RPMI8226 (cell line): Measurements from ENCODE around the gene PCDHGA4.
"Not testable (repeated sequence)": the region's sequence is repeated elsewhere in the genome, so short reads cannot be mapped to it uniquely, and the experiment has no call there.

Experiments used
- DNase-seq: peaks from one replicate; pipeline ENCODE4 v3.0.0-alpha.2; 2015

Gene PCDHGA4

GRCh38 chr5:141349917-141350619, 4.8 kb upstream of the PCDHGA4 start, which contains the start of gene PCDHGB1:
Gene PCDHGB1 (plus strand): TSS chr5:141350099. CDS start chr5:141350261, 162 bp downstream.
- DNase-seq, result peak; percentile 77

- DNase-seq, result no peak
These were observed 3.2 kb upstream of the PCDHGA4 start for GRCh38 chr5:141351591-141351990.

GRCh38 chr5:141355641-141356040, 820 bp downstream of the PCDHGA4 start:
- DNase-seq, result no peak

- no peak for DNase-seq
These were observed 1.3 kb downstream of the PCDHGA4 start for GRCh38 chr5:141356133-141356532.

- DNase-seq, result no peak
These were observed 2.1 kb downstream of the PCDHGA4 start for GRCh38 chr5:141356950-141357349.

- peak; percentile 50 for DNase-seq
These were observed 5.1 kb downstream of the PCDHGA4 start, which contains the start of gene PCDHGB2 for GRCh38 chr5:141359790-141360426. Gene PCDHGB2 (plus strand): TSS chr5:141359994. CDS start chr5:141360136, 142 bp downstream.

GRCh38 chr5:141360685-141361084, 5.9 kb downstream of the PCDHGA4 start:
- no peak for DNase-seq

GRCh38 chr5:141362719-141363118, 7.9 kb downstream of the PCDHGA4 start:
- DNase-seq, result no peak

- no peak for DNase-seq
These were observed 9.3 kb downstream of the PCDHGA4 start, which contains the start of gene PCDHGA5 for GRCh38 chr5:141363952-141364660. Gene PCDHGA5 (plus strand): TSS chr5:141364162. CDS start chr5:141364331, 169 bp downstream.

- no peak for DNase-seq
These were observed 11.4 kb downstream of the PCDHGA4 start for GRCh38 chr5:141366016-141366896.

- peak; percentile 69 for DNase-seq
These were observed 15.4 kb downstream of the PCDHGA4 start, which contains the start of gene PCDHGB3 for GRCh38 chr5:141369994-141370848. Gene PCDHGB3 (plus strand): TSS chr5:141370242. CDS start chr5:141370395, 153 bp downstream.

- no peak for DNase-seq
These were observed 17.0 kb downstream of the PCDHGA4 start for GRCh38 chr5:141371572-141372475.

GRCh38 chr5:141373673-141374317, 19.0 kb downstream of the PCDHGA4 start, which contains the start of gene PCDHGA6:
Gene PCDHGA6 (plus strand): TSS chr5:141373891. CDS start chr5:141374084, 193 bp downstream.
- peak; percentile 38 for DNase-seq

- DNase-seq, result no peak
These were observed 19.8 kb downstream of the PCDHGA4 start for GRCh38 chr5:141374627-141375026.

GRCh38 chr5:141375444-141376155, 20.8 kb downstream of the PCDHGA4 start:
- DNase-seq, result not testable (repeated sequence)

GRCh38 chr5:141382469-141383294, 27.9 kb downstream of the PCDHGA4 start, which contains the start of gene PCDHGA7:
Gene PCDHGA7 (plus strand): TSS chr5:141382742. CDS start chr5:141382900, 158 bp downstream.
- peak; percentile 24 for DNase-seq

- no peak for DNase-seq
These were observed 28.5 kb downstream of the PCDHGA4 start for GRCh38 chr5:141383345-141383744.
